Measurements from ENCODE around the gene SLC16A7.

- no peak for TF ChIP-seq ZNF274 (IDR thresholded peaks at IDR 0.05; ENCODE audit: low read depth, low read length)
- TF ChIP-seq YY1 (IDR thresholded peaks at IDR 0.05; ENCODE audit: insufficient read depth, insufficient read length) = no peak
Observed at GRCh38 chr12:59657711-59658110, 61.9 kb downstream of the SLC16A7 start.
